GM10847 (cell line): ENCODE measurements around the gene ZSWIM5.

ENCODE experiments used
- POLR2A ChIP-seq: IDR thresholded peaks from 2 replicates; pipeline ENCODE4 v1.6.1; 2011; ENCODE audit not compliant: insufficient read length; ENCODE audit errors: extremely low read depth

The ZSWIM5 gene

GRCh38 chr1:45146833-45147232, 59.6 kb downstream of the ZSWIM5 start:
- TF ChIP-seq POLR2A: no peak

- no peak for TF ChIP-seq POLR2A
Measured at GRCh38 chr1:45141247-45142003, 65.0 kb downstream of the ZSWIM5 start.

- no peak for TF ChIP-seq POLR2A
Measured at GRCh38 chr1:45136984-45137383, 69.4 kb downstream of the ZSWIM5 start.

- TF ChIP-seq POLR2A: no peak
Measured at GRCh38 chr1:45135316-45135715, 71.1 kb downstream of the ZSWIM5 start.

- no peak for TF ChIP-seq POLR2A
Measured at GRCh38 chr1:45134461-45134873, 71.9 kb downstream of the ZSWIM5 start.

GRCh38 chr1:45123358-45123757, 83.0 kb downstream of the ZSWIM5 start:
- TF ChIP-seq POLR2A: no peak

- TF ChIP-seq POLR2A: no peak
Measured at GRCh38 chr1:45122724-45123123, 83.7 kb downstream of the ZSWIM5 start.

- no peak for TF ChIP-seq POLR2A
Measured at GRCh38 chr1:45117766-45118165, 88.6 kb downstream of the ZSWIM5 start.

GRCh38 chr1:45116820-45117219, 89.6 kb downstream of the ZSWIM5 start:
- no peak for TF ChIP-seq POLR2A

GRCh38 chr1:45116340-45116739, 90.1 kb downstream of the ZSWIM5 start:
- no peak for TF ChIP-seq POLR2A

GRCh38 chr1:45112661-45113060, 93.7 kb downstream of the ZSWIM5 start:
- no peak for TF ChIP-seq POLR2A

- TF ChIP-seq POLR2A: no peak
Measured at GRCh38 chr1:45111239-45111638, 95.2 kb downstream of the ZSWIM5 start.

- TF ChIP-seq POLR2A: no peak
Measured at GRCh38 chr1:45107782-45108181, 98.6 kb downstream of the ZSWIM5 start.

- no peak for TF ChIP-seq POLR2A
Measured at GRCh38 chr1:45103534-45103933, 102.9 kb downstream of the ZSWIM5 start.

GRCh38 chr1:45101947-45102346, 104.5 kb downstream of the ZSWIM5 start:
- no peak for TF ChIP-seq POLR2A

GRCh38 chr1:45097944-45098343, 108.5 kb downstream of the ZSWIM5 start:
- no peak for TF ChIP-seq POLR2A

GRCh38 chr1:45097079-45097478, 109.3 kb downstream of the ZSWIM5 start:
- TF ChIP-seq POLR2A: no peak

- TF ChIP-seq POLR2A: no peak
Measured at GRCh38 chr1:45095450-45095849, 111.0 kb downstream of the ZSWIM5 start.

- no peak for TF ChIP-seq POLR2A
Measured at GRCh38 chr1:45093334-45093733, 113.1 kb downstream of the ZSWIM5 start.
